Ishikawa (cell line): ENCODE results near the gene MEF2C.

Experiments used
- CREB1 ChIP-seq: IDR thresholded peaks from 2 replicates; pipeline ENCODE4 v1.6.1; 2012; ENCODE audit warnings: low read depth
- EGR1 ChIP-seq: IDR thresholded peaks from 2 replicates; pipeline ENCODE4 v1.6.1; 2012
- RAD21 ChIP-seq: IDR thresholded peaks from 2 replicates; pipeline ENCODE4 v1.6.1; 2012; ENCODE audit warnings: low read depth
- TAF1 ChIP-seq: IDR thresholded peaks from 2 replicates; pipeline ENCODE4 v1.6.1; 2012; ENCODE audit warnings: low read depth, mild to moderate bottlenecking
- YY1 ChIP-seq: IDR thresholded peaks from 2 replicates; pipeline ENCODE4 v1.6.1; 2012; ENCODE audit warnings: low read depth
- TF ChIP-seq, protein P1 (sequence below): IDR thresholded peaks from 2 replicates; pipeline ENCODE4 v1.6.1; 2012

DNA sequence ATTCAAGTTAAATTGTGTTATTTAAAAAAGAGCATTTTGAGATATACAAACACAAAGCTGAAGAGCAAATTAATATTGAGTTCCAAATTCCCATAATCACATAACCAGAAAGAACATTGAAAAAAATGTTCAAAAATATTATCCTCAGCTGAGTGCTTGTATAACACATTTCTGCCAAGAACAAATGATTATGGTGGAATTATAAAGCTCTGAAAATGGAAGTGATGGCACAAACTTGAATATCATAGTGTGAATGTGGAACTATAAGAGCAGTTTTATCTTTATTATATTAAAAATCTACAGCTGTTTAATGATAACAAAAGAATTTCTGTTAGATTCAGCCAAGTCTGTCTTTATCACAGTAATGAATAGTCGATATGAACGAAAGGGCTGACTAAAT, 117.8 kb downstream of the MEF2C start:
- TF ChIP-seq, protein P1, sequence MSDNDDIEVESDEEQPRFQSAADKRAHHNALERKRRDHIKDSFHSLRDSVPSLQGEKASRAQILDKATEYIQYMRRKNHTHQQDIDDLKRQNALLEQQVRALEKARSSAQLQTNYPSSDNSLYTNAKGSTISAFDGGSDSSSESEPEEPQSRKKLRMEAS = no peak
- TF ChIP-seq EGR1 (no peak), YY1 (no peak), RAD21 (no peak), CREB1 (no peak), TAF1 (no peak)
